MCF 10A (cell line): ENCODE results near the gene KANK4. TPM values are rescaled to one million over a fixed set of nuclear protein-coding genes. Genes with fewer than 3 reads are reported as not detected.

ENCODE experiments used
- BruUV-seq: library from RNA; stranded (reverse); fragments of 400-500 nt; replicated peaks from 2 replicates; lab custom pipeline; 2021; lab: Mats Ljungman, UMichigan
- CTCF ChIA-PET: fragments of 300-600 bp; sonication (Branson Sonifier 250); formaldehyde crosslinking; extraction: SDS; loops from one replicate; lab custom pipeline; 2021; ENCODE audit warnings: antibody characterized with exemption, inconsistent platforms; lab: Yijun Ruan, JAX
- POLR2A ChIA-PET: fragments of 300-600, 350-650 bp; sonication (Branson Sonifier 250); formaldehyde crosslinking; extraction: SDS; loops from one replicate; lab custom pipeline; 2020; ENCODE audit warnings: antibody characterized with exemption, inconsistent platforms; lab: Yijun Ruan, JAX
- DNase-seq: peaks from one replicate; pipeline ENCODE4 v3.0.0-alpha.2; 2018; ENCODE audit not compliant: unreplicated experiment
- H3K27ac Mint-ChIP-seq: one replicate; pipeline ENCODE4 v1.8.0; 2022; ENCODE audit warnings: mild to moderate bottlenecking, low read depth, mixed read lengths; ENCODE audit not compliant: unreplicated experiment
- H3K27me3 Mint-ChIP-seq: one replicate; pipeline ENCODE4 v1.8.0; 2022; ENCODE audit warnings: mixed read lengths; ENCODE audit not compliant: insufficient read depth, unreplicated experiment
- H3K36me3 Mint-ChIP-seq: one replicate; pipeline ENCODE4 v1.8.0; 2022; ENCODE audit warnings: mild to moderate bottlenecking, moderate library complexity, mixed read lengths; ENCODE audit not compliant: insufficient read depth, unreplicated experiment
- H3K4me1 Mint-ChIP-seq: one replicate; pipeline ENCODE4 v1.8.0; 2022; ENCODE audit warnings: mixed read lengths; ENCODE audit not compliant: insufficient read depth, unreplicated experiment
- H3K4me3 Mint-ChIP-seq: one replicate; pipeline ENCODE4 v1.8.0; 2022; ENCODE audit warnings: mild to moderate bottlenecking, moderate library complexity, mixed read lengths; ENCODE audit not compliant: unreplicated experiment
- H3K9me3 Mint-ChIP-seq: one replicate; pipeline ENCODE4 v1.8.0; 2022; ENCODE audit warnings: mixed read lengths; ENCODE audit not compliant: unreplicated experiment
- intact Hi-C: fragments of 100-400 bp; cut with micrococcal nuclease; formaldehyde crosslinking; loops from 2 replicates; pipeline ENCODE4 v1.14.1; 2022
- total RNA-seq: library from RNA; stranded (reverse); gene quantifications from 2 replicates; pipeline ENCODE4 v1.2.3, GENCODE V29; 2022
- TF ChIP-seq, protein P1 (sequence below): fragments of 200-600 bp; IDR thresholded peaks from one replicate; pipeline ENCODE4 v1.8.0; 2022; ENCODE audit warnings: antibody characterized with exemption, mild to moderate bottlenecking; ENCODE audit not compliant: unreplicated experiment

KANK4 gene
- total RNA-seq, 1 experiment from 2014 or later, result 0.51 TPM

DNA sequence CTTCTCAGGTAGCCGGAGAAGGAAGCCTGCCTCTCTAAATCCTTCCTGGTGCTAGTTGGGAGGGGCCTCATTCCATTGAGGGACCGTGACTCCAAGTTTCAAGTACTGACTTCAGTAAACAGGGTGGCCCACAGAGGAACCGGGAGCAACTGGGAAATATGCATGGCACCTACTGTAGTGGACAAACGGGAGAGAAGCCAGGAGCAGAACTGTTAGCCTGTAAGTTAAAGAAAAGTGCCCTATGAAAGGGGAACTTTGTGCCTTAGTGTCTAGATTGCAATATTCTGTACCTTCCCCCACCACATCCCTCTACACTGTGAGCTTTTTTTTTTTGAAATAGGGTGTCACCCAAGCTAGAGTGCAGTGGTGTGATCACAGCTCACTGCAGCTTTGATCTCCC, 33.2 kb upstream of the KANK4 start:
- no peaks in the 10 kb centered on the region for H3K27me3 Mint-ChIP-seq
- peaks cover 5% of the 10 kb centered on the region for H3K36me3 Mint-ChIP-seq
- no peaks in the 10 kb centered on the region for H3K9me3 Mint-ChIP-seq
- POLR2A ChIA-PET, result no interaction called here
- intact Hi-C loops, result no loop called here
- DNase-seq, result no peak
- peaks cover 6% of the 10 kb centered on the region for H3K4me1 Mint-ChIP-seq
- no peak overlapping the region for H3K27ac Mint-ChIP-seq
- no peak overlapping the region for H3K4me3 Mint-ChIP-seq
- TF ChIP-seq, protein P1, sequence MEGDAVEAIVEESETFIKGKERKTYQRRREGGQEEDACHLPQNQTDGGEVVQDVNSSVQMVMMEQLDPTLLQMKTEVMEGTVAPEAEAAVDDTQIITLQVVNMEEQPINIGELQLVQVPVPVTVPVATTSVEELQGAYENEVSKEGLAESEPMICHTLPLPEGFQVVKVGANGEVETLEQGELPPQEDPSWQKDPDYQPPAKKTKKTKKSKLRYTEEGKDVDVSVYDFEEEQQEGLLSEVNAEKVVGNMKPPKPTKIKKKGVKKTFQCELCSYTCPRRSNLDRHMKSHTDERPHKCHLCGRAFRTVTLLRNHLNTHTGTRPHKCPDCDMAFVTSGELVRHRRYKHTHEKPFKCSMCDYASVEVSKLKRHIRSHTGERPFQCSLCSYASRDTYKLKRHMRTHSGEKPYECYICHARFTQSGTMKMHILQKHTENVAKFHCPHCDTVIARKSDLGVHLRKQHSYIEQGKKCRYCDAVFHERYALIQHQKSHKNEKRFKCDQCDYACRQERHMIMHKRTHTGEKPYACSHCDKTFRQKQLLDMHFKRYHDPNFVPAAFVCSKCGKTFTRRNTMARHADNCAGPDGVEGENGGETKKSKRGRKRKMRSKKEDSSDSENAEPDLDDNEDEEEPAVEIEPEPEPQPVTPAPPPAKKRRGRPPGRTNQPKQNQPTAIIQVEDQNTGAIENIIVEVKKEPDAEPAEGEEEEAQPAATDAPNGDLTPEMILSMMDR, result no peak
- CTCF ChIA-PET, result interaction anchor here (1.1 kb wide), 1 partner anchor 13 kb away, joined by 4 read pairs; no protein-coding TSS in a partner anchor
- BruUV-seq, result no TSS peak

DNA sequence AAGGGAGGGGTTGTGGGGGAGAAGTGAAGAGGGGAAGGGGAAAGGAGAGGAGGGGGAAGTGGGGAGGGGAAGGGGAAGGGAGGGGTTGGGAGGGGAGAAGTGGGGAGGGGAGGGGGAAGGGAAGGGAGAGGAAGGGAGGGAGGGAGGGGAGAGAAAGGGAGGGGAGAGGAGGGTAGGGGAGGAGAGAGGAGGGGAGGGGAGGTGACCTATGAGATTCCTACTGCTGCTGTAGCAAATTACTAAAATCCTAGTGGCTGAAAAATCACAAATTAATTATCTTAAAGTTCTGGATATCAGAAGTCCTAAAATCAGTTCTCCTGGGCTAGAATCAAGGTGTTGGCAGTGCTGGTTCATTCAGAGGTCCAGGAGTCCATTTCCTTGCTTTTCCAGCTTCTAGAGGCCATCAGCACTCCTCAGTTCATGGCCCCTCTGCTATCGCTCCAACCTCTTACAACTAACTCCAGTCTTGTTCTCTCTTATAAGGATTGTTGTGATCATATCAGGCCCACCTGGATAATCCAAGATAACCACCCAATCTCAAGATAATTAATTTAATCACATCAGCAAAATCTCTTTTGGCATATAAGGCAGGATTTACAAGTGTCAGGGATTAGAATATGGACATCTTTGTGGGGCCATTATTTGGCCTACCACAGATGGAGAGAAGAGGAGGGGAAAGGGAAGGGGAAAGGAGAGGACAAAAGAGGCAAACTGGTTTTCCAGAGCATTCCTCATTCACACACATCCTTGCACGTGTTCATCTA, 30.4 kb upstream of the KANK4 start:
- no TSS peak for BruUV-seq
- intact Hi-C loops, result no loop called here
- Mint-ChIP-seq H3K27me3 (no peaks in the 10 kb centered on the region), H3K27ac (no peak overlapping the region), H3K9me3 (no peaks in the 10 kb centered on the region), H3K4me3 (no peak overlapping the region), H3K36me3 (no peaks in the 10 kb centered on the region), H3K4me1 (no peaks in the 10 kb centered on the region)
- DNase-seq, result no peak
- ChIA-PET POLR2A (no interaction called here), CTCF (no interaction called here)
- TF ChIP-seq, protein P1, result no peak

DNA sequence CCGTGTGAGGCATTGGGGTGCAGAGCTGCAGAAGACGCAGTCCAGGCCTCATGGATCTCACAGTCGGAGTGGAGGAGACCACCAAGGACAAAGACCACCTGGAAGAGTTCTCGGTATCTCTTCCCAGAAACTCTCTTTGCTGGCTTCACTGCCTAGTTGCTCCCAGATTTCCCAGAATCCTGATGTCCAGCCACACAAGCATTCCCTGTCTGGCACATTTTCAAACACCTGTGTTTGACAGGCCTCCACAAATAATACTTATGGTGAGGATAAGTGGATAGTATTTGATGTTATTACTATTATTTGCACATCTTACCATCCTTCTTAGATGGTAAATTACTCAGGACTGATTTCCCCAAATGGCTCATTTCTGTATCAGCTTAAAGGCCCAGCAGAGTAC, 27.7 kb upstream of the KANK4 start:
- DNase-seq, result no peak
- ChIA-PET POLR2A (no interaction called here), CTCF (interaction anchor here (1.6 kb wide), 1 partner anchor 27 kb away, joined by 3 read pairs; no protein-coding TSS in a partner anchor)
- Mint-ChIP-seq H3K4me1 (no peaks in the 10 kb centered on the region), H3K9me3 (no peaks in the 10 kb centered on the region), H3K27me3 (no peaks in the 10 kb centered on the region), H3K27ac (no peak overlapping the region), H3K4me3 (no peak overlapping the region), H3K36me3 (no peaks in the 10 kb centered on the region)
- TF ChIP-seq, protein P1, result no peak
- BruUV-seq, result no TSS peak
- intact Hi-C loops, result no loop called here

DNA sequence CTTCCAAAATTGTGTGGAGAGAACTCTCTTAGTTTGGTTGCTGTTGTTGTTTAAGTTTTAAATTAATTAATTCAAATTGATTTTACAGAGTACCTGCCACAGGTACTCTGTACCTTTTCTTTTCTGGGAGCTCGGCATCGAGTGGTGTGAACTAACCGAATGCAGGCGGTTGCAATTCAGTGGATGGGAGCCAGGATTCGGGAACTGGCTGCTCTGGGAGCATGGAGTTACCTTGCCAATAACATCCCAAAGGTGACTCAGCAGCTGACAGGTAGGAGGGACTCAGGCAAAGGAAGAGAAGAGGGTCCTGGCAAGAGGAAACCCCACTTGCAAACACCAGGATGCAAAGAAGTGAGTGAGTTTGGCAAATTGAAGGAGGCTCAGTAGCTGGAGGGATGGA, 24.7 kb upstream of the KANK4 start:
- TF ChIP-seq, protein P1, result no peak
- Mint-ChIP-seq H3K27ac (no peak overlapping the region), H3K4me1 (no peaks in the 10 kb centered on the region), H3K4me3 (no peak overlapping the region), H3K36me3 (no peaks in the 10 kb centered on the region), H3K9me3 (no peaks in the 10 kb centered on the region), H3K27me3 (no peaks in the 10 kb centered on the region)
- no TSS peak for BruUV-seq
- POLR2A ChIA-PET, result no interaction called here
- CTCF ChIA-PET, result no interaction called here
- no peak for DNase-seq
- intact Hi-C loops, result loop anchor here (2.0 kb wide), 1 partner anchor 25 kb away; no protein-coding TSS in a partner anchor
